BJ (cell line): ENCODE measurements around the gene PIGX. TPM values are rescaled to one million over a fixed set of nuclear protein-coding genes. Genes with fewer than 3 reads are reported as not detected.

Experiments
- CTCF ChIA-PET: fragments of 350-600 bp; formaldehyde crosslinking; extraction: SDS; loops from one replicate; lab custom pipeline; 2021; ENCODE audit warnings: antibody characterized with exemption, inconsistent platforms; lab: Yijun Ruan, JAX
- POLR2A ChIA-PET: fragments of 300-600 bp; sonication (Branson Sonifier 250); formaldehyde crosslinking; extraction: SDS; loops from one replicate; lab custom pipeline; 2021; ENCODE audit warnings: antibody characterized with exemption; lab: Charles Lee
- DNase-seq: peaks from one replicate; pipeline ENCODE4 v3.0.0-alpha.2; 2011; ENCODE audit warnings: low read depth
- H3K27me3 ChIP-seq: 2 replicates; pipeline ENCODE4 v1.6.0; 2011; ENCODE audit warnings: low read length; ENCODE audit not compliant: control insufficient read depth, insufficient read depth
- H3K36me3 ChIP-seq: 2 replicates; pipeline ENCODE4 v1.5.1; 2011; ENCODE audit warnings: low read length; ENCODE audit not compliant: control insufficient read depth, insufficient read depth
- H3K4me3 ChIP-seq: 2 replicates; pipeline ENCODE4 v1.5.1; 2011; ENCODE audit warnings: low read depth, mild to moderate bottlenecking, control low read depth, low read length
- polyA plus RNA-seq: library from polyadenylated mRNA; depleted of rRNA; stranded (reverse); fragments of >200 nt; gene quantifications from 2 replicates; pipeline ENCODE4 v1.2.3, GENCODE V29; 2011
- TF ChIP-seq, protein P1 (sequence below): IDR thresholded peaks from 2 replicates; pipeline ENCODE4 v1.5.1; 2011; ENCODE audit warnings: low read depth, mild to moderate bottlenecking, control low read depth, inconsistent platforms, low read length, moderate library complexity; ENCODE audit not compliant: insufficient read depth

Gene PIGX
- polyA plus RNA-seq, 1 experiment: 7.8 TPM

DNA sequence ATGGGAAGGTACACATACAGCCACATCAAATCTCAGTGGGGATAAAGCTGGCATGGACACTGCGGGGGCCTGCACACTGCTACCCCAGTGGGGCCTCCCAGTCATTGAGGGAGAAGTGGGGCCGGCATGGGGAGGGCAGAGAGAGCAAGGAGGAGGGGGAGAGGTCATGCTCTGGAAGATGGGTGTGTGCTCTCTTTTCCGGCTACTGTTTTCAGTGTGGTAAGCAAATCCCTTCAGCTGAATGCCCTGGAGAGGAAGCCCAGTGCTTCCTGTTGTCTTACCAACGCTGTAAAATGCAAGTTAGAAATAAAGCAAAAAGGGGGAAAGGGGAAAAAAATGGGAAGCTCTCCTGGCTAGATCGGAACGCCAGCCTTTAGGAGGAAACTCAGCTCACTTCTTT is 41.8 kb upstream of the PIGX start:
- Histone ChIP-seq H3K27me3 (peaks cover 3% of the 10 kb centered on the region), H3K4me3 (no peak overlapping the region), H3K36me3 (no peaks in the 10 kb centered on the region)
- POLR2A ChIA-PET: no interaction called here
- TF ChIP-seq, protein P1, sequence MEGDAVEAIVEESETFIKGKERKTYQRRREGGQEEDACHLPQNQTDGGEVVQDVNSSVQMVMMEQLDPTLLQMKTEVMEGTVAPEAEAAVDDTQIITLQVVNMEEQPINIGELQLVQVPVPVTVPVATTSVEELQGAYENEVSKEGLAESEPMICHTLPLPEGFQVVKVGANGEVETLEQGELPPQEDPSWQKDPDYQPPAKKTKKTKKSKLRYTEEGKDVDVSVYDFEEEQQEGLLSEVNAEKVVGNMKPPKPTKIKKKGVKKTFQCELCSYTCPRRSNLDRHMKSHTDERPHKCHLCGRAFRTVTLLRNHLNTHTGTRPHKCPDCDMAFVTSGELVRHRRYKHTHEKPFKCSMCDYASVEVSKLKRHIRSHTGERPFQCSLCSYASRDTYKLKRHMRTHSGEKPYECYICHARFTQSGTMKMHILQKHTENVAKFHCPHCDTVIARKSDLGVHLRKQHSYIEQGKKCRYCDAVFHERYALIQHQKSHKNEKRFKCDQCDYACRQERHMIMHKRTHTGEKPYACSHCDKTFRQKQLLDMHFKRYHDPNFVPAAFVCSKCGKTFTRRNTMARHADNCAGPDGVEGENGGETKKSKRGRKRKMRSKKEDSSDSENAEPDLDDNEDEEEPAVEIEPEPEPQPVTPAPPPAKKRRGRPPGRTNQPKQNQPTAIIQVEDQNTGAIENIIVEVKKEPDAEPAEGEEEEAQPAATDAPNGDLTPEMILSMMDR: no peak
- no peak for DNase-seq
- CTCF ChIA-PET: interaction anchor here (0.5 to 1.0 kb wide), 3 partner anchors 10 to 376 kb away, joined by 3 read pairs; no protein-coding TSS in a partner anchor

DNA sequence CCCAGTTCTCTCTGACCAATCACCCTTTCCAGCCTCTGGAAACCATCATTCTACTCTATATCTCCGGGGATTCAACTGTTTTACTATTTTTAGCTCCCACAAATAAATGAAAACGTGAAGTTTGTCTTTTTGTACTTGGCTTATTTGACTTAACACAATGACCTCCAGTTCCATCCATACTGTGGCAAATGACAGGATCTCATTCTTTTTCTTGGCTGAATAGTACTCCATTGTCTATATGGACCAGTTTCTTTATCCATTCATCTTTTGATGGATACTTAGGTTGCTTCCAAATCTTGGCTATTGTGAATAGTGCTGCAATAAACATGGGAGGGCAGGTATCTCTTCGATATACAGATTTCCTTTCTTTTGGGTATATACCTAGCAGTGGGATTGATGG is 38.5 kb upstream of the PIGX start:
- Histone ChIP-seq H3K27me3 (peaks cover 3% of the 10 kb centered on the region), H3K4me3 (no peak overlapping the region), H3K36me3 (no peaks in the 10 kb centered on the region)
- DNase-seq: no peak
- TF ChIP-seq, protein P1: no peak
- CTCF ChIA-PET: interaction anchor here (4.7 to 5.4 kb wide), 2 partner anchors 12 to 65 kb away, joined by 28 to 35 read pairs; no protein-coding TSS in a partner anchor
- POLR2A ChIA-PET: no interaction called here

DNA sequence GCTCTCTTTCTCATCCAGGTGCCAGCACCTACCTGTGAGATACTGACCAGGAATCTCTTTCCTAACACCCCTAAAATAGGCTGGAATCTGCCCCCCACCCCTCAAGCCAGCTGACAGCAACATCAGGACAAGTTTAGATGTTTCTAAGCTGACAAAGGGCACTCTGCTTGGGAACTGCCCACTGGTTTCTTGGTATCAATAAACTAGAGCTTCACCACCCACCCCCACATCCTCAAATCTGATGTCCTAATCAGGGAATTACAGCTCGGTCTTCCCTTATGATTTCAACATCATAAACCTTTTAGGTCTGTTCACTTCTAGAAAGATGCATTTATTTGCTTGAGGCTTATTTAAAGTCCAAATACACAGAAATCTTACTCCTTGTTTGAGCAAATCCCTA is 34.8 kb upstream of the PIGX start:
- H3K36me3 ChIP-seq: no peaks in the 10 kb centered on the region
- DNase-seq: no peak
- ChIA-PET CTCF (interaction anchor here (0.9 to 5.4 kb wide), 5 partner anchors 9 to 74 kb away, joined by 3 to 35 read pairs (median 4); no protein-coding TSS in a partner anchor), POLR2A (no interaction called here)
- TF ChIP-seq, protein P1: no peak
- H3K27me3 ChIP-seq: peaks cover 3% of the 10 kb centered on the region; the same call in 1 of the 2 replicates
- no peak overlapping the region for H3K4me3 ChIP-seq

DNA sequence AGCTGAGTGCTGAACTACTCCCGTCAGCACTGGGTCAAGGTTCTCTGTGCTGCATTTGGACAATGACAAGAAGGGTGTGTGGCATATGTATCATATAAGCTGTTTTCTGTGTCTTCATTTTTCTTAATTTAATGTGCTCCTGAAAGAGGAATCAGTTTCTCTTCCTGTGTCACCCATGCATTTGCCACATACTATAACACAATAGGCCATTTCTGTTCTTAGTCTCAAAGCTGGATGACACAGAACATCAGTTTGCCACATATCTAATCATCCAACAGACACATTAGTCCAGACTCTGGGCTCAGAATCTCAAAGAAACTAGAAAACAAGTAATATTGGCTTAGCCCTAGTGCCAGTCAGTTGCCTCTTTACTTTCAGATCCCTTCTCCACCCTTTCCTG is 34.2 kb upstream of the PIGX start:
- ChIA-PET POLR2A (no interaction called here), CTCF (interaction anchor here (1.2 to 5.4 kb wide), 4 partner anchors 8 to 69 kb away, joined by 3 to 35 read pairs (median 16); no protein-coding TSS in a partner anchor)
- Histone ChIP-seq H3K27me3 (peaks cover 3% of the 10 kb centered on the region; the same call in 1 of the 2 replicates), H3K4me3 (no peak overlapping the region), H3K36me3 (no peaks in the 10 kb centered on the region)
- no peak for DNase-seq
- TF ChIP-seq, protein P1: no peak

DNA sequence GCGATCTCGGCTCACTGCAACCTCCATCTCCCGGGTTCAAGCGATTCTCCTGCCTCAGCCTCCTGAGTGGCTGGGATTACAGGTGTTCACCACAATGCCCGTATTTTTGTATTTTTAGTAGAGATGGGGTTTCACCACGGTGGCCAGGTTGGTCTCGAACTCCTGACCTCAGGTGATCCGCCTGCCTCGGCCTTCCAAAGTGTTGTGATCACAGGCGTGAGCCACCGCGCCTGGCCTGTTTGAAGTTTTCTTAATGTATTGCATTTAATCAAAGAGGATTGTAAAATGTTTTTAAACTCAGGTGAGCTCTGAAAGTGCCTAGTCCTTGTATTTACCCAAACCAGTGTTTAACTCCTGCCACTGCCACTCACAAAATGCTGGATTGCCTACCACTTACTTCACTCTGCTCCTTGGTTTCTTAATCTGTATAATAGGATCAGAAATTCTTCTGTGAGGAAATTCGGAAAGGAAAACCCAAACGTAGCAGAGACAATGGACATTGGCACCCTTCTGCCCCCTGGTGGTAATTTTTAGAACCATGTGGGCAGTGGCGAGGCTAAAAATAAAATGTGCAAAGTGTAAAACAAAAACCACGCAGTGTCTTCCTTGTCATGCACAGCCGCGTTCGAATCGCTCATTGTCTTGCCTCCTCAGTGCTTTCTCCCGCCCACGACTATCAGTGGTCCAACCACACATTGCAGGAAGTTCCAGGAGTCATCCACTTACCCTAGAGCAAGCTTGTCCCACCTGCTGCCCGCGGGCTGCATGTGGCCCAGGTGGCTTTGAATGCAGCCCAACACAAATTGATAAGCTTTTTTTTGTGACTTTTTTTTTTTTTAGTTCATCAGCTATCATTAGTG is 27.4 kb upstream of the PIGX start:
- POLR2A ChIA-PET: no interaction called here
- TF ChIP-seq, protein P1: peak; percentile 80
- no peak for DNase-seq
- CTCF ChIA-PET: interaction anchor here (0.6 to 11.2 kb wide), 17 partner anchors 9 to 431 kb away, joined by 3 to 203 read pairs (median 4); partner anchors contain the start of gene NRROS
- Histone ChIP-seq H3K4me3 (no peak overlapping the region), H3K27me3 (0 out of 2 replicates have a peak, but pooled peaks cover 3% of the 10 kb centered on the region), H3K36me3 (no peaks in the 10 kb centered on the region)
